NOMO-1 treated with dmso at 0.1 percent for 144 hours (cell line): ENCODE measurements around the gene TMEM127.

Experiments
- DNase-seq: peaks from one replicate; lab custom pipeline; 2025; ENCODE audit not compliant: unreplicated experiment; lab: John Stamatoyannopoulos, UW

Gene TMEM127

DNA sequence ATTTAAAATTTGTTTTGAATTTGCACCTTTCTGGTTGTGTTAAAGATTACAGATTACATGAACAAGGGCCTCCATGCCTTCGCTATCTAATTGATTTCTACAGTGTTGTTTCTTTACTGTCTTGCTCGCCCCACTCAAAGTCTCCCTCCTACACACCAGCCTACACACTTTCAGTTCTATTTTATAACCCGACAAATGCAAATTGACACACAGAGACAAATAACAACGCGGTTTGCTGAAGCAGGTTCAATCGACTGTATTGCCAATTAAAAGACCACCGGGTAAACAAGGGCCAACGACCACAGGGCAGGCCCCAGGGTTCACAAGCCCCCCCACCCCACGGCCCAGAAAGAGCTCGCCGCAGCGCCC is 58.0 kb downstream of the TMEM127 start:
- no peak for DNase-seq

DNA sequence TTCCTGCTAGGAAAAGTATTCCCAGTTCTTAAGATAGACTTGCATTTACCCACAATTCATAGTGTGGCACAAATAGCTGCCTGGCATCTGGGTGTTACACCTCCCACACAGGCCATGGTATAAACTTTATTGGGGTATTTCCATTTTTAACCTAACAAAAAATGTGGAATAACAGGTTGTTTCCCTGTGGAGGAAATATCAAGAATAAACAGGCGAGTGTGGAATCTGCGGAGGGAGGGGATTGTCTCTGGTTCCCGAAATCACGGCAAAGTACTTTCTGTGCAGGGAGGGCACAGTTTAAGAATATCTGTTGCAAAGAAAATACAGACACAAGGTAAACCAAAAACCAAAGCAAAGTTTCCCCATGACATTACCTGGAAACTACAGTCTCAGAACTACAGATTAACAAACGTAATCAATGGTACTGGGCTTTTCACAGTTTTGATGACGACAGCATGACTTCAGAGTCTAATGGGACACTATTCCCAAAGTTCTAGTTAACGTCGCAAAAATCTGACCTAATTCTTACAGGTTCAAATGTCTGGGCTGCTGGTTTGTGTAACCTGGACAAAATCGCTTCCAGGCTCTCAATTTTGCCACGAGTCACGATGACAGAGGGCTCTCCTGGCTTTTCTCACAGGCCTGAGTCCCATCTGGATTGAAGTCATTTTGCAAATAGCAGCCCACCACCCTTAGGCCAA is 58.6 kb downstream of the TMEM127 start:
- DNase-seq: no peak

DNA sequence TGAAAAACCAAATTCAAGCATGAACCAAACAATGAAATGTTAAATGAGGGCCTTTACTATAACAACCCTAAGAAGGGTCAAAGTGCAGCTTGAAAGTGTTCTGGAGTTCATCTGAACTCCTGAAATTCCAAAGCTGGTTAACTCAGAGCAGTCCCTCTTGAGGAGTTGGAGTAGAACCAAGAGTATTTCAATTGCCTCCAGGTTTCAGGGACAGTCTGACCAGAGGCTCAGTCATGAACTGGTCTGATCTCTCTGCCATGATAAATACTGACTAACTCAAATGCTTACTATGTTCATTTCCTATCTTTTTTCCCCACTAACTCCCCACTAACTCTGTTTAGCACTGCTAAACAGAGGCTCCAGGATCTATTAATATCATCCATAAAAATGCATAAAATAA is 59.9 kb downstream of the TMEM127 start:
- DNase-seq: no peak

DNA sequence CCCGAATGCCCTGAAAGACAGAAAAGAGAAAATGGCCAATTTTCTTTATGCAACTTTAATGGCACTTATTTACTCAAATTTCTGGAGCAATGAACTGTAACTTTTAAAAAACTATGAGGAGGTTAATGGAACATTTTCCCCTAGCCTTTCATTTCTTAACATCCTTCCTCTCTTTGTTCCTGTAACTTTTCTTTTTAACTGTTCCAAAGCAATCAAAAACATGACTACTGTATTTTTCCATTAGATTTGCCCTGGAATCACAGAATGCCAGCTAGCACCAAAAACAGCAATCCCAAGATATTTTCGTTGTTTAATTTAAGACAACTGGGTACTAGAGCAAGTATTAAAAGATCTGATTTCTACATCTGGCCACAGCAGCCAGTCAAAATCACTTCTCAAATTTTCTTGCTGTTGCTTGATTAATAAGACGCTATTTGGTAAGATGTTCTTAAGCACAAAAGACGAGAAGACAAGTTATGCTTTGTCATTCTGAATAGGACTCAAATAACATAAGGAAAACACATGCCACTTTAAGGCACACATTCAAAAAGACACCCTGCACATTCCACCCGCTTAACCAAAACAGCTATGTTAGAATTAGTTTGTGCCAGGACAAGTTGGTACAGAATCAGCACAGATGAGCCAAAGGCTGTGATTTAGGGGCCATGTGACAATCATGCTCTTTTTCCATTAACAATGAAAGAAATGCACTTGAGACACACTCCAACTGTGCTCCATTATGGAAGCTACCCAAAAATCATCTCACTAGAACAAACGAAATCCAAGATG is 60.8 kb downstream of the TMEM127 start:
- no peak for DNase-seq

DNA sequence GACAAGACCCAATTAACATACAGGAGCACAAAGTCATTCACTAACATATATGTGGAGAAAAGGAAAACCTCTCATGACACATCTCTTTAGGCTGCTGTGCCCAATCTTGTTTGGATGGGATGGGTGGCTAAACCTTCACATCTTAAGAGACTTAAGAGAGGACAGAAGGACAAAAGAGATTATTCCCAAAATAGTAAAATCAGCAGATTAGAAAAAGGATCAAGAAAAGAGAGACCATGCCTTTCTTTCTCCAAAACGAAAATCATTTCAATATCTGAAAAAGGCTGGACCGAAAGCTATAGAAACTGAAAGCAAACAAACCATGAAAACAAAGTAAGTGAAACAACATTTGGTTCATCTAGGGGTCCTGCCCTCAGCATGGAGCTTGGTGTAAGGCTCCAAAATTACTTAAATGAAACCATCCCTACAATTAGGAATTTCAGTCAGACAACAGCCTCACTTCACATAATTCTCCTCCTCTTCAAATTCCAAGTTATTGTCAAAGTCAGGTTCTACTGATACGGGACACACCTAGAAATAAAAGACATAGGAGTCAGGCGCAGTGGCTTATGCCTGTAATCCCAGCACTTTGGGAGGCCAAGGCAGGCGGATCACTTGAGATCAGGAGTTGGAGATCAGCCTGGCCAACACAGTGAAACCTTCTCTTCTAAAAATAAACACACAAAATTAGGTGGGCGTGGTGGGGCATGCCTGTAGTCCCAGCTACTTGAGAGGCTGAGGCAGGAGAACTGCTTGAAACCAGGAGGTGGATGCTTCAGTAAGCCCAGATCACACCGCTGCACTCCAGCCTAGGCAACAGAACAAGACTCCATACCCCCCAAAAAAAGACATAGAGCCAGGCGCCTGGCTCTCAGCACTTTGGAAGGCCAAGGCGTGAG is 62.4 kb downstream of the TMEM127 start:
- DNase-seq: no peak

DNA sequence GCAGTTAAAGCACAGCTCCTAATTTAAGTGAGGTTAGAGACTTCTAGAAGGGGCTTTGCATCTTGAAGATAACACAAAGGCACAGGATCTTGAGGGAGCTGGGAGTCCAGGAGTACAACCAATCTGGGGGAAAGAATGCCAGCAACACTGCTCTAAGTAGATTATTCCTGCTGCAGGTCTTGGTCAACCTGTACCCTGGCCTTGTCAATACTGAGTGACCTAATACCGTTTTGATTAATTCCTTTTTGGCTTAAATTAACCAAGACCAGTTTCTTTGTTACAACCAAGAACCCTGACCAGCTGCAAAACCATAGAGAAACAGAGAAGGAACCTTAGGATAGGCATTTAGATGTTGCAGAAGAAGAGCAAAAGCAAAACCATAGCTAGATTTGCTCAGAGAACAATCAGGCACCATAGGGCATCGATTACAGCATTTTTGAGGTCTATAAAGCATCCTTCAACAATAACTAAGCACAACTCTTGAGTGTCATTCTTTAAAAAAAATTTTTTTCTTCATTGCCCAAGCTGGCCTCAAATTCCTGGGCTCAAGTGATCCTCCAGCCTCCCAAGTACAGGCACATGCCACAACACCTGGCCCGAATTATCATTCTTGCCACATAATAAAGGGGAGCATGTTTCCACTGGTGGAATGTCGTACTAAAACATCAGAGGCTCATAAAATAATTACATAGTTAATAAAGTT is 63.5 kb downstream of the TMEM127 start:
- DNase-seq: no peak

DNA sequence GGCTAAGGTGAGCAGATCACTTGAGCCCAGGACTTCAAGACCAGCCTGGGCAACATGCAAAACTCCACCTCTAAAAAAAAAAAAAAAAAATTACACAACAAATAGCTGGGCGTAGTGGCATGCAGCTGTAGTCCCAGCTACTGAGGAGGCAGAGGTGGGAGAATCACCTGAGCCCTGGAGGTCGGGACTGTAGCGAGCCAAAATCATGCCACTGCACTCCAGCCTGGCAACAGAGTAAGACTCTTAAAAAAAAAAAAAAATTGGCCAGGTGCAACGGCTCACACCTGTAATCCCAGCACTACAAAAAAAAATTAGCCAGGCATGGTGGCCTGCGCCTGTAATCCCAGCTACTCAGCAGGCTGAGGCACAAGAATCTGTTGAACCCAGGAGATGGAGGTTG is 64.5 kb downstream of the TMEM127 start:
- DNase-seq: no peak

DNA sequence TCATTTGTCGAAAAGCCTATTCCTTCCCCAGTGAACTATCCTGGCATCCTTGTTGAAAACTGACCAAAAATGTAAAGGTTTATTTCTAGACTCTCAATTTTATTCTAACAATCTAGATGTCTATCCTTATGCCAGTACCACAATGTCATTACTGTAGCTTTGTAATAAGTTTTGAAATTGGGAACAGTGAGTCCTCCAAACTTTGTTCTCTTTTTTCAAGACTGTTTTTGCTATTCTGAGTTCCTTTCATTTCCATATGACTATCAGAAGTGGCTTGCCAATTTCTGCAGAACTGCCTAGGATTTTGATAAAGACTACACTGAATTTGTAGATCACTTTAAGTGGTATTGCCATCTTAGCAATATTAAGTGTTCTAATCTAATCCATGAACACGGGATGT is 66.9 kb downstream of the TMEM127 start:
- no peak for DNase-seq
